Neural cell (in vitro differentiated cells): ENCODE data around the gene EXO1. TPM values are rescaled to one million over a fixed set of nuclear protein-coding genes. Genes with fewer than 3 reads are reported as not detected.

ENCODE experiments used
- H2AFZ ChIP-seq: fragments of 200-600, 300-800 bp; sonication (generic), shearing (Covaris generic); 2 replicates; pipeline ENCODE4 v1.6.0; 2014; ENCODE audit warnings: low read depth, mild to moderate bottlenecking, antibody characterized with exemption, low read length, moderate library complexity
- H3F3A ChIP-seq: fragments of 200-600 bp; shearing (Covaris generic); 2 replicates; pipeline ENCODE4 v1.6.1; 2016; ENCODE audit warnings: mild to moderate bottlenecking, moderate library complexity, mixed read lengths, antibody characterized with exemption, low read length; ENCODE audit not compliant: insufficient read depth, poor library complexity, severe bottlenecking
- H3K27ac ChIP-seq: fragments of 200-600, 300-800 bp; sonication (generic), shearing (Covaris generic); 2 replicates; pipeline ENCODE4 v1.5.1; 2014; ENCODE audit warnings: mild to moderate bottlenecking, low read length, moderate library complexity
- H3K27me3 ChIP-seq: fragments of 300-800, 200-600 bp; sonication (generic), shearing (Covaris generic); 2 replicates; pipeline ENCODE4 v1.6.0; 2014; ENCODE audit warnings: mild to moderate bottlenecking, low read depth, low read length, moderate library complexity; ENCODE audit not compliant: insufficient read depth
- H3K36me3 ChIP-seq: fragments of 300-800, 200-600 bp; sonication (generic), shearing (Covaris generic); 2 replicates; pipeline ENCODE4 v1.5.1; 2014; ENCODE audit warnings: mild to moderate bottlenecking, antibody characterized with exemption, low read length, moderate library complexity; ENCODE audit not compliant: insufficient read depth
- H3K4me2 ChIP-seq: fragments of 300-800, 200-600 bp; sonication (generic), shearing (Covaris generic); 2 replicates; pipeline ENCODE4 v1.6.0; 2014; ENCODE audit warnings: mild to moderate bottlenecking, low read length
- H3K4me3 ChIP-seq: fragments of 300-800, 200-600 bp; sonication (generic), shearing (Covaris generic); 2 replicates; pipeline ENCODE4 v1.5.1; 2014; ENCODE audit warnings: mild to moderate bottlenecking, low read length, moderate library complexity
- H3K79me2 ChIP-seq: fragments of 200-600 bp; shearing (Covaris generic); replicated peaks from 2 replicates; pipeline ENCODE4 v1.6.0; 2014; ENCODE audit warnings: mild to moderate bottlenecking, low read length, moderate library complexity; ENCODE audit not compliant: insufficient read depth
- H3K9ac ChIP-seq: fragments of 300-800, 200-600 bp; sonication (generic), shearing (Covaris generic); 2 replicates; pipeline ENCODE4 v1.6.1; 2016; ENCODE audit warnings: mild to moderate bottlenecking, low read length, mixed read lengths
- H3K9me2 ChIP-seq: fragments of 200-600 bp; shearing (Covaris generic); 2 replicates; pipeline ENCODE4 v1.6.1; 2016; ENCODE audit warnings: mild to moderate bottlenecking, low read length, mixed read lengths; ENCODE audit not compliant: insufficient read depth
- H3K9me3 ChIP-seq: fragments of 200-600, 300-800 bp; sonication (generic), shearing (Covaris generic); 2 replicates; pipeline ENCODE4 v1.6.1; 2016; ENCODE audit warnings: mild to moderate bottlenecking, mixed run types, low read length, moderate library complexity, mixed read lengths
- H4K20me1 ChIP-seq: fragments of 200-600 bp; shearing (Covaris generic); 2 replicates; pipeline ENCODE4 v1.6.1; 2016; ENCODE audit warnings: mild to moderate bottlenecking, mixed run types; ENCODE audit not compliant: insufficient read depth
- EP300 ChIP-seq: fragments of 450-650 bp; conservative IDR thresholded peaks from 2 replicates; pipeline ENCODE4 v1.6.1; 2014; ENCODE audit warnings: antibody characterized with exemption, mild to moderate bottlenecking, moderate library complexity; ENCODE audit not compliant: poor library complexity, severe bottlenecking
- EZH2 ChIP-seq: fragments of 200-600, 300-800 bp; shearing (Covaris generic), sonication (generic); IDR thresholded peaks from 2 replicates; pipeline ENCODE4 v1.6.1; 2014; ENCODE audit warnings: antibody characterized with exemption, low read length, borderline replicate concordance, mild to moderate bottlenecking; ENCODE audit not compliant: insufficient read depth, poor library complexity, severe bottlenecking
- MXI1 ChIP-seq: fragments of 450-650 bp; conservative IDR thresholded peaks from 2 replicates; pipeline ENCODE4 v1.6.1; 2014; ENCODE audit warnings: antibody characterized with exemption, mild to moderate bottlenecking; ENCODE audit not compliant: poor library complexity, severe bottlenecking
- POLR2AphosphoS5 ChIP-seq: IDR thresholded peaks from 2 replicates; pipeline ENCODE4 v1.6.1; 2012
- RAD21 ChIP-seq: fragments of 450-650 bp; conservative IDR thresholded peaks from 2 replicates; pipeline ENCODE4 v1.6.1; 2014; ENCODE audit warnings: antibody characterized with exemption, mild to moderate bottlenecking, moderate library complexity
- SMC3 ChIP-seq: fragments of 450-650 bp; conservative IDR thresholded peaks from 2 replicates; pipeline ENCODE4 v1.6.1; 2014; ENCODE audit warnings: antibody characterized with exemption, mild to moderate bottlenecking, moderate library complexity; ENCODE audit not compliant: poor library complexity
- TAF1 ChIP-seq: IDR thresholded peaks from 2 replicates; pipeline ENCODE4 v1.6.1; 2012; ENCODE audit warnings: low read depth
- polyA plus RNA-seq: library from polyadenylated mRNA; depleted of rRNA; stranded (reverse); fragments of >200 nt; gene quantifications from 2 replicates; pipeline ENCODE4 v1.2.3, GENCODE V29; 2014
- TF ChIP-seq, protein P1 (sequence below): IDR thresholded peaks from 2 replicates; pipeline ENCODE4 v1.6.1; 2012; ENCODE audit warnings: borderline replicate concordance
- TF ChIP-seq, protein P2 (sequence below): fragments of 450-650 bp; IDR thresholded peaks from 2 replicates; pipeline ENCODE4 v1.5.1; 2014; ENCODE audit warnings: antibody characterized with exemption, mild to moderate bottlenecking, moderate library complexity; ENCODE audit not compliant: poor library complexity, severe bottlenecking

The EXO1 gene
- polyA plus RNA-seq, 1 donor from 2014 or later = 0.92 TPM

DNA sequence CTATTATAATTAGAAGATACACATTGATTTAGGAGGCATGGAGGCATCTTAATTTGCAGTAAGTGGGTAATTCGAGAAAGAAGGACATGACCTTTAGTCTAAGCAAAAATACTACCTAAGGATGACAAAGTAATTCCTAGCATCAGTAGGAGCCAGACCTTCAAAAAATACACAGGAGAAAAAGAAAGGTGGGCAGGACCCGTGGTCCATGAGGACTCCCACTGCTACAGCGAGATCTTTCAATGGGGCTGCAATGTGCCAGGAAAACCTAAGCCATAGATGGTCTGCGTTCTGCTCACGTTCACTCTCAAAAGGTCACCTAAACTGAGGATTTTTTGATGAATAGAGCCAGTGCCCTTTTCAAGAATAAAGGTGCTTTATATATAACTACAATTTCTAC, 10.6 kb upstream of the EXO1 start:
- H4K20me1 ChIP-seq = no peaks in the 10 kb centered on the region
- H3K9me3 ChIP-seq = no peaks in the 10 kb centered on the region
- H3K36me3 ChIP-seq = no peaks in the 10 kb centered on the region
- H3K27ac ChIP-seq = no peak overlapping the region
- no peak overlapping the region for H3K4me2 ChIP-seq
- TF ChIP-seq RAD21 (no peak), POLR2AphosphoS5 (no peak), MXI1 (no peak), EZH2 (no peak), SMC3 (no peak), EP300 (no peak), TAF1 (no peak)
- TF ChIP-seq, protein P1, sequence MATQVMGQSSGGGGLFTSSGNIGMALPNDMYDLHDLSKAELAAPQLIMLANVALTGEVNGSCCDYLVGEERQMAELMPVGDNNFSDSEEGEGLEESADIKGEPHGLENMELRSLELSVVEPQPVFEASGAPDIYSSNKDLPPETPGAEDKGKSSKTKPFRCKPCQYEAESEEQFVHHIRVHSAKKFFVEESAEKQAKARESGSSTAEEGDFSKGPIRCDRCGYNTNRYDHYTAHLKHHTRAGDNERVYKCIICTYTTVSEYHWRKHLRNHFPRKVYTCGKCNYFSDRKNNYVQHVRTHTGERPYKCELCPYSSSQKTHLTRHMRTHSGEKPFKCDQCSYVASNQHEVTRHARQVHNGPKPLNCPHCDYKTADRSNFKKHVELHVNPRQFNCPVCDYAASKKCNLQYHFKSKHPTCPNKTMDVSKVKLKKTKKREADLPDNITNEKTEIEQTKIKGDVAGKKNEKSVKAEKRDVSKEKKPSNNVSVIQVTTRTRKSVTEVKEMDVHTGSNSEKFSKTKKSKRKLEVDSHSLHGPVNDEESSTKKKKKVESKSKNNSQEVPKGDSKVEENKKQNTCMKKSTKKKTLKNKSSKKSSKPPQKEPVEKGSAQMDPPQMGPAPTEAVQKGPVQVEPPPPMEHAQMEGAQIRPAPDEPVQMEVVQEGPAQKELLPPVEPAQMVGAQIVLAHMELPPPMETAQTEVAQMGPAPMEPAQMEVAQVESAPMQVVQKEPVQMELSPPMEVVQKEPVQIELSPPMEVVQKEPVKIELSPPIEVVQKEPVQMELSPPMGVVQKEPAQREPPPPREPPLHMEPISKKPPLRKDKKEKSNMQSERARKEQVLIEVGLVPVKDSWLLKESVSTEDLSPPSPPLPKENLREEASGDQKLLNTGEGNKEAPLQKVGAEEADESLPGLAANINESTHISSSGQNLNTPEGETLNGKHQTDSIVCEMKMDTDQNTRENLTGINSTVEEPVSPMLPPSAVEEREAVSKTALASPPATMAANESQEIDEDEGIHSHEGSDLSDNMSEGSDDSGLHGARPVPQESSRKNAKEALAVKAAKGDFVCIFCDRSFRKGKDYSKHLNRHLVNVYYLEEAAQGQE = no peak
- TF ChIP-seq, protein P2, sequence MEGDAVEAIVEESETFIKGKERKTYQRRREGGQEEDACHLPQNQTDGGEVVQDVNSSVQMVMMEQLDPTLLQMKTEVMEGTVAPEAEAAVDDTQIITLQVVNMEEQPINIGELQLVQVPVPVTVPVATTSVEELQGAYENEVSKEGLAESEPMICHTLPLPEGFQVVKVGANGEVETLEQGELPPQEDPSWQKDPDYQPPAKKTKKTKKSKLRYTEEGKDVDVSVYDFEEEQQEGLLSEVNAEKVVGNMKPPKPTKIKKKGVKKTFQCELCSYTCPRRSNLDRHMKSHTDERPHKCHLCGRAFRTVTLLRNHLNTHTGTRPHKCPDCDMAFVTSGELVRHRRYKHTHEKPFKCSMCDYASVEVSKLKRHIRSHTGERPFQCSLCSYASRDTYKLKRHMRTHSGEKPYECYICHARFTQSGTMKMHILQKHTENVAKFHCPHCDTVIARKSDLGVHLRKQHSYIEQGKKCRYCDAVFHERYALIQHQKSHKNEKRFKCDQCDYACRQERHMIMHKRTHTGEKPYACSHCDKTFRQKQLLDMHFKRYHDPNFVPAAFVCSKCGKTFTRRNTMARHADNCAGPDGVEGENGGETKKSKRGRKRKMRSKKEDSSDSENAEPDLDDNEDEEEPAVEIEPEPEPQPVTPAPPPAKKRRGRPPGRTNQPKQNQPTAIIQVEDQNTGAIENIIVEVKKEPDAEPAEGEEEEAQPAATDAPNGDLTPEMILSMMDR = no peak
- H3K4me3 ChIP-seq = no peak overlapping the region
- no peak overlapping the region for H3K9ac ChIP-seq
- H2AFZ ChIP-seq = no peak overlapping the region
- H3K9me2 ChIP-seq = no peaks in the 10 kb centered on the region
- no peaks in the 10 kb centered on the region for H3F3A ChIP-seq
- no peaks in the 10 kb centered on the region for H3K79me2 ChIP-seq
- no peaks in the 10 kb centered on the region for H3K27me3 ChIP-seq

DNA sequence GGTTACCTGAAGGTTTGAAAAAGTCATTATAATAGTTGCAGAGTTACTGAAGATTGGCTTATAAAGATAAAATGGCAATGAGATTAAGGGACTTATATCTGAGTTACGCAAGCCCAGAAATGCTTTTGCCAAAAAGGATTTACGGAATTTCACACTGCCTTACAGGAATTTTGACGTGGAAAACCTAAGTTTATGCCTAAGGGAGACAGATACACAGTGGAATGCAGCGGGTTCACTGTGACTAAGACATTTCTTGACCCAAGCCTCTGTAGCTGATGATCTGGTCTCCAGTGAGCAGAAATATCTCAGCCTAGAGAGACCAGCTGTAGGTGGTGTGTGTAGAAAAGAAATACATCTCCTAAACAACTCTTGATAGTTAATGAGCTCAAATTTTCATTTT, 10.1 kb upstream of the EXO1 start:
- Histone ChIP-seq H3K36me3 (no peaks in the 10 kb centered on the region), H3K9ac (no peak overlapping the region), H3K9me2 (no peaks in the 10 kb centered on the region), H3K27ac (no peak overlapping the region), H3K4me3 (no peak overlapping the region), H4K20me1 (no peaks in the 10 kb centered on the region), H3K79me2 (no peaks in the 10 kb centered on the region), H3K9me3 (no peaks in the 10 kb centered on the region), H2AFZ (no peak overlapping the region), H3K27me3 (no peaks in the 10 kb centered on the region), H3F3A (no peaks in the 10 kb centered on the region), H3K4me2 (no peak overlapping the region)
- TF ChIP-seq, protein P2 = no peak
- TF ChIP-seq, protein P1 = no peak
- no peak for TF ChIP-seq TAF1
- no peak for TF ChIP-seq EP300
- TF ChIP-seq SMC3 = no peak
- no peak for TF ChIP-seq MXI1
- no peak for TF ChIP-seq EZH2
- no peak for TF ChIP-seq POLR2AphosphoS5
- no peak for TF ChIP-seq RAD21
